Heart left ventricle (tissue), 13 donors: ENCODE measurements around the gene PIK3R1.

Experiments
- CTCF ChIP-seq, 12 donors: fragments of 200-600 bp; sonication (generic) in 4 of 12; IDR thresholded peaks; one replicate each; pipeline versions ENCODE4 v1.5.0 to v1.8.0; 2018 to 2022; ENCODE audit warnings: antibody characterized with exemption in 12 of 12, mild to moderate bottlenecking in 5 of 12
- POLR2A ChIP-seq, 2 donors: fragments of 450-650 bp; IDR thresholded peaks; one replicate each; pipeline ENCODE4 v1.6.1; 2017; ENCODE audit warnings: antibody characterized with exemption in 2 of 2, mild to moderate bottlenecking in 2 of 2, moderate library complexity in 2 of 2
- donor health status: ischemic (EF 13 %, LVEDD 7.1; RV severe dilation, severe dysfunction).
- donor health status: DM: no; HTN: yes; CAD: no.
- donor health status: DM: no; HTN: no; CAD: no.
- donor health status: ischemic (EF 25% LVEDD 6.9; RV normal size, moderate dysfunction).
- donor health status: ischemic (EF 25% LVEDD 5.7; RV mildly dilated, moderate dysfunction).
- donor health status: ischemic (EF 35%, LVEDD 5.7; RV mildly dilated, moderate dysfunction).
- donor health status: nonischemic (EF 11% LVEDD 7.7; RV severe dilation, severe dysfunction).
- donor health status: DM: yes; HTN: yes; CAD: no.
- donor health status: PGD.
- donor health status: ischemic (EF 29% LVEDD 5.4; RV normal size, mild dysfunction).
- donor health status: nonischemic (EF 23%, LVEDD 6.1; RV moderate dilation, normal function).

GRCh38 chr5:68176802-68177479 lies 38.6 kb upstream of the PIK3R1 start:
- no peak for TF ChIP-seq POLR2A (IDR thresholded peaks at IDR 0.05)
- TF ChIP-seq CTCF (IDR thresholded peaks at IDR 0.05), result no peak
